Activated B cell treated with CpG ODN at 0.5 μM for 24 hours (primary cell): ENCODE data around the gene SNCAIP. TPM values are rescaled to one million over a fixed set of nuclear protein-coding genes. Genes with fewer than 3 reads are reported as not detected.

Source experiments
- ATAC-seq: fragments of 200-7000 bp; cut with Tn5 transposase; one replicate; pipeline ENCODE4 v1.10.0; 2021; ENCODE audit warnings: low read depth, mild to moderate bottlenecking, moderate library complexity
- CTCF ChIA-PET: fragments of 350-600 bp; sonication (Branson Sonifier 250); formaldehyde crosslinking; loops from one replicate; lab custom pipeline; 2021; ENCODE audit warnings: antibody characterized with exemption; lab: Charles Lee
- POLR2A ChIA-PET: fragments of 350-600 bp; sonication (Branson Sonifier 250); formaldehyde crosslinking; loops from one replicate; lab custom pipeline; 2021; ENCODE audit warnings: antibody characterized with exemption; lab: Charles Lee
- DNase-seq: peaks from one replicate; pipeline ENCODE4 v3.0.0; 2022
- H3K27ac Mint-ChIP-seq: one replicate; pipeline ENCODE4 v1.8.0; 2020; ENCODE audit warnings: mixed read lengths
- H3K27me3 Mint-ChIP-seq: one replicate; pipeline ENCODE4 v1.8.0; 2021; ENCODE audit warnings: mixed read lengths
- H3K36me3 Mint-ChIP-seq: one replicate; pipeline ENCODE4 v1.8.0; 2021; ENCODE audit warnings: low read depth, mixed read lengths
- H3K4me1 Mint-ChIP-seq: one replicate; pipeline ENCODE4 v1.8.0; 2021; ENCODE audit warnings: mixed read lengths
- H3K4me3 Mint-ChIP-seq: one replicate; pipeline ENCODE4 v1.8.0; 2020; ENCODE audit warnings: mild to moderate bottlenecking, mixed read lengths
- H3K9me3 Mint-ChIP-seq: one replicate; pipeline ENCODE4 v1.8.0; 2020; ENCODE audit warnings: mixed read lengths
- CTCF ChIP-seq: fragments of 200-600 bp; IDR thresholded peaks from one replicate; pipeline ENCODE4 v1.8.0; 2022; ENCODE audit warnings: antibody characterized with exemption, mild to moderate bottlenecking
- intact Hi-C: fragments of 100-400 bp; cut with micrococcal nuclease; formaldehyde crosslinking; loops from one replicate; pipeline ENCODE4 v1.15.1; 2024
- total RNA-seq: library from RNA; stranded (reverse); gene quantifications from 2 replicates; pipeline ENCODE4 v1.2.3, GENCODE V29; 2022

Gene SNCAIP
- total RNA-seq, 1 donor from 2014 or later: not detected

DNA sequence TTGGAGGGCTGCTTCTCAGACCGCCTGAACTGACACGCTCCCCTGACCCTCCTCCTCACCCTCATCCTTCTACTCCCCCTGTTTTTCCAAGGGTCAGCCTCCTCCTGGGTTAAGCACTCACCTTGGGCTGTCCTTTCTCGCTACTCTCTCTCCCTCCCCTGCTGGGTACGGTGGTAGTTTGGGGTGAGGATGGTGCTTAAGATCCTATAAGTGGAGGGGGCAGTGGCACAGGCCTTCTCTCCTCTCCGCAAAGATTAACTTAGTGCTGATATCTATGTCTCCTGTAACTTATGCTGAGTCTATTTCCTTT, 159.7 kb downstream of the SNCAIP start:
- no peaks in the 10 kb centered on the region for H3K9me3 Mint-ChIP-seq
- H3K27me3 Mint-ChIP-seq: peaks cover 21% of the 10 kb centered on the region
- no peak for TF ChIP-seq CTCF
- no peak overlapping the region for H3K27ac Mint-ChIP-seq
- intact Hi-C loops: no loop called here
- H3K36me3 Mint-ChIP-seq: no peaks in the 10 kb centered on the region
- CTCF ChIA-PET: no interaction called here
- DNase-seq: no peak
- H3K4me3 Mint-ChIP-seq: no peak overlapping the region
- POLR2A ChIA-PET: no interaction called here
- ATAC-seq: no peak
- no peaks in the 10 kb centered on the region for H3K4me1 Mint-ChIP-seq

- H3K27ac Mint-ChIP-seq: no peak overlapping the region
- POLR2A ChIA-PET: no interaction called here
- CTCF ChIA-PET: no interaction called here
- intact Hi-C loops: no loop called here
- no peak for ATAC-seq
- no peaks in the 10 kb centered on the region for H3K4me1 Mint-ChIP-seq
- no peak overlapping the region for H3K4me3 Mint-ChIP-seq
- no peak for DNase-seq
- H3K9me3 Mint-ChIP-seq: no peaks in the 10 kb centered on the region
- TF ChIP-seq CTCF: no peak
- H3K27me3 Mint-ChIP-seq: peaks cover 15% of the 10 kb centered on the region
- H3K36me3 Mint-ChIP-seq: no peaks in the 10 kb centered on the region
Observed at GRCh38 chr5:122473138-122473843, 161.3 kb downstream of the SNCAIP start.

- Mint-ChIP-seq H3K4me3 (no peak overlapping the region), H3K27me3 (peaks cover 20% of the 10 kb centered on the region), H3K36me3 (no peaks in the 10 kb centered on the region), H3K27ac (no peak overlapping the region), H3K4me1 (no peaks in the 10 kb centered on the region), H3K9me3 (no peaks in the 10 kb centered on the region)
- intact Hi-C loops: no loop called here
- ChIA-PET CTCF (no interaction called here), POLR2A (no interaction called here)
- TF ChIP-seq CTCF: no peak
- ATAC-seq: no peak
- no peak for DNase-seq
Observed at GRCh38 chr5:122473941-122474340, 161.9 kb downstream of the SNCAIP start.

GRCh38 chr5:122478741-122479442, 166.9 kb downstream of the SNCAIP start:
- Mint-ChIP-seq H3K9me3 (no peaks in the 10 kb centered on the region), H3K27ac (no peak overlapping the region), H3K27me3 (peaks cover 10% of the 10 kb centered on the region), H3K4me1 (no peaks in the 10 kb centered on the region), H3K36me3 (no peaks in the 10 kb centered on the region), H3K4me3 (no peak overlapping the region)
- CTCF ChIA-PET: no interaction called here
- no peak for DNase-seq
- ATAC-seq: no peak
- intact Hi-C loops: no loop called here
- no peak for TF ChIP-seq CTCF
- POLR2A ChIA-PET: no interaction called here

- peaks cover 10% of the 10 kb centered on the region for H3K27me3 Mint-ChIP-seq
- ATAC-seq (no peak), DNase-seq (no peak)
- H3K9me3 Mint-ChIP-seq: peaks cover 2% of the 10 kb centered on the region
- POLR2A ChIA-PET: no interaction called here
- intact Hi-C loops: no loop called here
- no peaks in the 10 kb centered on the region for H3K36me3 Mint-ChIP-seq
- H3K4me1 Mint-ChIP-seq: no peaks in the 10 kb centered on the region
- no peak overlapping the region for H3K27ac Mint-ChIP-seq
- no peak for TF ChIP-seq CTCF
- no peak overlapping the region for H3K4me3 Mint-ChIP-seq
- CTCF ChIA-PET: no interaction called here
Observed at GRCh38 chr5:122480146-122480545, 168.1 kb downstream of the SNCAIP start.
